ENCODE results near the gene TRPM1. TPM values are rescaled to one million over a fixed set of nuclear protein-coding genes. Genes with fewer than 3 reads are reported as not detected.

TRPM1 gene
- total RNA-seq, 1 donor from 2014 or later, result not detected

DNA sequence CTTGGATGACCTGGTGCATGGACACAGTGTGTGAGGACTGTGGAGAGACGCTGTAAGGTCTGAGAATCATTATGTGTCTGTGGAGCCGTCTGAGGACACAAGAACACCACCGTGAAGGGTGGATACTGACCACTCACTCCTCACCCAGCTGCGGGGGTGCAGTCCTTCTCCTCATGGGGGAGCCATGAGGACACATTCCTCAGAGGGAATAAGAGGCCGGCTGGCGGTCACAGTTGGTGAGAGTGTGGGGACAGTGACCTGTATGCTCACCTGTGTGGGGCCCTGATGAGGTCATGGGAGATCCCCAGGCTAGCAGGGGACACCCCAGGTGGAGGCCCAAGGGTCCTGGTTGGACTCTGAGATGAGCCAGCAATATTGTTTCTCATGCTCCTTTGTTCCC, 2.5 kb upstream of the TRPM1 start:
- CTCF ChIA-PET, result no interaction called here
- peaks cover 24% of the 10 kb centered on the region for H3K4me1 Mint-ChIP-seq
- DNase-seq (no peak), ATAC-seq (ENCODE audit: low read depth) (no peak)
- intact Hi-C loops (cut with micrococcal nuclease), result no loop called here
- no peaks in the 10 kb centered on the region for H3K36me3 Mint-ChIP-seq (ENCODE audit: low read depth)
- TF ChIP-seq, protein P1, sequence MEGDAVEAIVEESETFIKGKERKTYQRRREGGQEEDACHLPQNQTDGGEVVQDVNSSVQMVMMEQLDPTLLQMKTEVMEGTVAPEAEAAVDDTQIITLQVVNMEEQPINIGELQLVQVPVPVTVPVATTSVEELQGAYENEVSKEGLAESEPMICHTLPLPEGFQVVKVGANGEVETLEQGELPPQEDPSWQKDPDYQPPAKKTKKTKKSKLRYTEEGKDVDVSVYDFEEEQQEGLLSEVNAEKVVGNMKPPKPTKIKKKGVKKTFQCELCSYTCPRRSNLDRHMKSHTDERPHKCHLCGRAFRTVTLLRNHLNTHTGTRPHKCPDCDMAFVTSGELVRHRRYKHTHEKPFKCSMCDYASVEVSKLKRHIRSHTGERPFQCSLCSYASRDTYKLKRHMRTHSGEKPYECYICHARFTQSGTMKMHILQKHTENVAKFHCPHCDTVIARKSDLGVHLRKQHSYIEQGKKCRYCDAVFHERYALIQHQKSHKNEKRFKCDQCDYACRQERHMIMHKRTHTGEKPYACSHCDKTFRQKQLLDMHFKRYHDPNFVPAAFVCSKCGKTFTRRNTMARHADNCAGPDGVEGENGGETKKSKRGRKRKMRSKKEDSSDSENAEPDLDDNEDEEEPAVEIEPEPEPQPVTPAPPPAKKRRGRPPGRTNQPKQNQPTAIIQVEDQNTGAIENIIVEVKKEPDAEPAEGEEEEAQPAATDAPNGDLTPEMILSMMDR (IDR thresholded peaks at IDR 0.05), result no peak
- POLR2A ChIA-PET, result no interaction called here
- peaks cover 5% of the 10 kb centered on the region for H3K9me3 Mint-ChIP-seq
- no peak overlapping the region for H3K27ac Mint-ChIP-seq
- H3K27me3 Mint-ChIP-seq, result no peaks in the 10 kb centered on the region
- H3K4me3 Mint-ChIP-seq, result no peak overlapping the region

DNA sequence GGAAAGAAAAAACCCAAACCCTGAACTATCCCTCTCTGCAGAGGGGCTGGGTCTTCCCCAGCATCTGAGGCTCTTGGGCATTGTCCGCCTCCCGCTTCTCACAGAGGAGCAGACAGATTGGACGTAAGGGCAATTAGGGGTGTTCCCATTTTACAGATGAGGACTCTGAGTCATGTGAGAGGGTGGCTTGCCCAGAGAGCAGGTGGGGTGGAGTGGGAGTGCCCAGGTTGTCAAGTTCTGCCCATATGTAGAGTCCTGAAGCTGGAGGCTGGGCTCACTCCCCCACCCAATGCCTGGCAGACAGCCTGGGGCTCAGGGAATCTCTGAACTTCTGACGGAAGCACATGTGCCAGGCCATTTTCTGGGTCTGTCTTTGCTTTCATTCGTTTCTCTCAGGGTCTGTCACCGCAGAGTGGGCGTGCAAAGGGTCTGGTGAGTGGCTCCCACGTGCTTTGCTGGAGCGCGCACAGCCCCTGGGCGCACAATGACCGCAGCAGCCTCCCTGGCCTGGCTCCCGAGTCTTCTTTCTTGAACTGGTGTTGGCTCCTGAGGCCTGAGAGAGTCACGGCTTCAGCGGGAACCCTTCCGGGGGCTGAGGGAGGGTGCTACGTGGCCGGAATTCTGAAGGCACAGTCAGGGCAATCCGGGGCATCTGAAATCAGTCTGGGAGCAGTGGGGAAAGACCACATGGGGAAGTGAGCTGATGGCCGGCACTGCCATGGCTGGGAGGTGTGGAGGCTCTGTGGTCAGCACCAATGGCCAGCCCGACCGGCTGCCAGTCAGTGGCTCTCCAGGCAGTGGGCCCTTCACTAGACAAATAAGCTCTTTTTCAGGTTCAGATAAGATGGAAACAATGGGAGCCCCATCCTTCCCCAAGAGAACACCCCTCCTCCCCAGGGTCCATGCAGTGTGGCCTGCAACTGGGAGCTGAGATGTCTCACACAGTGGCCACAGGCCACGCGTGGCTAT, 1.1 kb upstream of the TRPM1 start:
- TF ChIP-seq, protein P1 (IDR thresholded peaks at IDR 0.05), result no peak
- ChIA-PET CTCF (interaction anchor here (1.2 to 3.1 kb wide), 2 partner anchors 27 to 79 kb away, joined by 3 to 14 read pairs; no protein-coding TSS in a partner anchor), POLR2A (interaction anchor here (0.5 kb wide), 1 partner anchor 9 kb away, joined by 5 read pairs; no protein-coding TSS in a partner anchor)
- H3K4me1 Mint-ChIP-seq, result peaks cover 31% of the 10 kb centered on the region
- no peaks in the 10 kb centered on the region for H3K27me3 Mint-ChIP-seq
- ATAC-seq (ENCODE audit: low read depth) (no peak), DNase-seq (no peak)
- H3K4me3 Mint-ChIP-seq, result no peak overlapping the region
- no peaks in the 10 kb centered on the region for H3K36me3 Mint-ChIP-seq (ENCODE audit: low read depth)
- intact Hi-C loops (cut with micrococcal nuclease), result no loop called here
- peaks cover 5% of the 10 kb centered on the region for H3K9me3 Mint-ChIP-seq
- no peak overlapping the region for H3K27ac Mint-ChIP-seq

DNA sequence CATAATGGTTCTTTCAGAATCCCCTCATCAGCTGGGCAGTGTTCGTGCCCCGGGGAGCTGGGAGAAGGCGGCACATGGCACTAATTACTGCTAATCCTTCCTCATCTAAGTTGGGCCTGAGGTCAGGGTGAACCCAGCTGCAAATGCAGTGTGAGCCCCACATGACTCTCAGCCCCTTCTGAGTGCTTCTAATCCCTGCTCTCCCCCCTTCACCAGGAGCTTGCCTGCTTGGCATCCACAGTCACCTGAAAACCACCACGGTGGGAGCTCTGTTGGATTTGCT, 455 bp upstream of the TRPM1 start:
- no peaks in the 10 kb centered on the region for H3K27me3 Mint-ChIP-seq
- no peak overlapping the region for H3K27ac Mint-ChIP-seq
- H3K36me3 Mint-ChIP-seq (ENCODE audit: low read depth), result no peaks in the 10 kb centered on the region
- ATAC-seq (ENCODE audit: low read depth) (no peak), DNase-seq (no peak)
- ChIA-PET CTCF (interaction anchor here (1.2 to 3.1 kb wide), 2 partner anchors 28 to 78 kb away, joined by 3 to 14 read pairs; no protein-coding TSS in a partner anchor), POLR2A (no interaction called here)
- TF ChIP-seq, protein P1 (IDR thresholded peaks at IDR 0.05), result no peak
- intact Hi-C loops (cut with micrococcal nuclease), result no loop called here
- no peak overlapping the region for H3K4me3 Mint-ChIP-seq
- peaks cover 31% of the 10 kb centered on the region for H3K4me1 Mint-ChIP-seq
- H3K9me3 Mint-ChIP-seq, result no peaks in the 10 kb centered on the region

DNA sequence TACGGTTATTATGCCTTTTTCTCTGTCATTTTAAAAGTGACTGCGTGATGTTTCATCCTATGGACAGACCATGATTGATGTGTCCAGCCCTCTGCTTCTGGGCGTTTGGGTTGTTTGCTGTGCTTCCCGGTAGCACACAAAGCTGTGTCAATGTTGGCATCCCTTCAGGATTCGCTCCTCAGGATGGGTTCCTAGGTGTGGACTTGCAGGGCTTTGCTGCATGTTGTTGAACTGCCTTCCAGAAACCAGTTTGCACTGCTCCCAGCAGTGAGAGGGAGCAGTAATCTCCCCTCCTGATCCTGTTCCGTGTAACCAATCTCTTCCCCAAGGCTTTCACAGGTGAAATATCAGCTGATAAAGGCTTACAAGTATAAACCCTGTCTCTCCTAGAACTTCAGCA, 787 bp downstream of the TRPM1 start:
- H3K4me3 Mint-ChIP-seq, result no peak overlapping the region
- ATAC-seq (ENCODE audit: low read depth) (no peak), DNase-seq (no peak)
- H3K4me1 Mint-ChIP-seq, result peaks cover 33% of the 10 kb centered on the region
- no peaks in the 10 kb centered on the region for H3K9me3 Mint-ChIP-seq
- ChIA-PET CTCF (interaction anchor here (1.0 to 3.1 kb wide), 2 partner anchors 29 to 133 kb away, joined by 3 to 14 read pairs; no protein-coding TSS in a partner anchor), POLR2A (no interaction called here)
- intact Hi-C loops (cut with micrococcal nuclease), result no loop called here
- H3K27me3 Mint-ChIP-seq, result no peaks in the 10 kb centered on the region
- TF ChIP-seq, protein P1 (IDR thresholded peaks at IDR 0.05), result no peak
- H3K36me3 Mint-ChIP-seq (ENCODE audit: low read depth), result no peaks in the 10 kb centered on the region
- no peak overlapping the region for H3K27ac Mint-ChIP-seq
